Activated naive CD4-positive, alpha-beta T cell treated with anti-CD3 and anti-CD28 coated beads, Interleukin-2, amount 50 U/mL, for 72 hours (primary cell): ENCODE measurements around the gene PRR14. TPM values are rescaled to one million over a fixed set of nuclear protein-coding genes. Genes with fewer than 3 reads are reported as not detected.

Experiments
- ATAC-seq, 2 donors: fragments of 150-1000 bp; cut with Tn5 transposase; 2 replicates each; pipeline ENCODE4 v1.10.0; 2021; ENCODE audit warnings: mild to moderate bottlenecking in 2 of 2, moderate library complexity in 2 of 2
- DNase-seq, 2 donors: peaks; one replicate each; pipeline ENCODE4 v3.0.0; 2021 to 2022; ENCODE audit warnings: low spot score in 2 of 2
- H3K27ac Mint-ChIP-seq, 2 donors: one replicate each; pipeline ENCODE4 v1.8.0; 2022; ENCODE audit warnings: mild to moderate bottlenecking in 2 of 2, mixed read lengths in 2 of 2
- H3K36me3 Mint-ChIP-seq, 2 donors: one replicate each; pipeline ENCODE4 v1.8.0; 2022; ENCODE audit warnings: mixed read lengths in 2 of 2
- H3K9me3 Mint-ChIP-seq, 2 donors: one replicate each; pipeline ENCODE4 v1.8.0; 2022; ENCODE audit warnings: mixed read lengths in 2 of 2
- total RNA-seq, 2 donors: library from RNA; stranded (reverse); gene quantifications; one replicate each; pipeline ENCODE4 v1.2.3, GENCODE V29; 2022

The PRR14 gene
- total RNA-seq, 2 donors from 2014 or later, result 103 to 111 TPM

GRCh38 chr16:30652718-30653117 lies 2.0 kb downstream of the PRR14 start:
- Mint-ChIP-seq H3K9me3 (no peaks in the 10 kb centered on the region), H3K27ac (peak overlapping the region; percentile 95 to 99), H3K36me3 (peaks cover 30 to 47% of the 10 kb centered on the region in 2 donors)
- DNase-seq, result no peak
- ATAC-seq, result no peak

GRCh38 chr16:30654856-30655255 lies 4.1 kb downstream of the PRR14 start:
- ATAC-seq (no peak), DNase-seq (no peak)
- peaks cover 36 to 53% of the 10 kb centered on the region in 2 donors for H3K36me3 Mint-ChIP-seq

GRCh38 chr16:30655815-30656347 lies 5.1 kb downstream of the PRR14 start:
- no peaks in the 10 kb centered on the region for H3K9me3 Mint-ChIP-seq
- H3K27ac Mint-ChIP-seq, result peak overlapping the region; percentile 44 to 93
- ATAC-seq (no peak), DNase-seq (no peak)
- peaks cover 32 to 49% of the 10 kb centered on the region in 2 donors for H3K36me3 Mint-ChIP-seq

More at GRCh38 chr16:30654856-30655255, 4.1 kb downstream of the PRR14 start:
- H3K9me3 Mint-ChIP-seq, result no peaks in the 10 kb centered on the region
- peak overlapping the region in 1 of 2 donors; percentile 70 for H3K27ac Mint-ChIP-seq

- ATAC-seq, result no peak
- peak overlapping the region; percentile 44 to 93 for H3K27ac Mint-ChIP-seq
- no peak for DNase-seq
- no peaks in the 10 kb centered on the region for H3K9me3 Mint-ChIP-seq
- peaks cover 33 to 50% of the 10 kb centered on the region in 2 donors for H3K36me3 Mint-ChIP-seq
Measured at GRCh38 chr16:30656388-30656787, 5.6 kb downstream of the PRR14 start.

- Mint-ChIP-seq H3K27ac (peak overlapping the region; percentile 93 to 94), H3K9me3 (no peaks in the 10 kb centered on the region), H3K36me3 (peaks cover 33 to 51% of the 10 kb centered on the region in 2 donors)
- DNase-seq (no peak), ATAC-seq (no peak)
Measured at GRCh38 chr16:30656974-30657865, 6.5 kb downstream of the PRR14 start.

GRCh38 chr16:30657866-30658730 lies 7.3 kb downstream of the PRR14 start, which contains the start of gene FBRS:
Gene FBRS, plus strand, starts transcription at chr16:30658431. Its CDS starts 1,088 bp downstream, at chr16:30659519.
- ATAC-seq (peak; percentile 78 to 79), DNase-seq (peak; percentile 99 to 100)
- no peaks in the 10 kb centered on the region for H3K9me3 Mint-ChIP-seq
- peak within 1 kb of the TSS; percentile 93 to 100 for H3K27ac Mint-ChIP-seq
- H3K36me3 Mint-ChIP-seq, result peaks cover 30 to 50% of the 10 kb centered on the region in 2 donors

- DNase-seq (peak; percentile 77 to 97), ATAC-seq (peak; percentile 1 to 49)
- H3K27ac Mint-ChIP-seq, result peak overlapping the region; percentile 93 to 100
- peaks cover 37 to 58% of the 10 kb centered on the region in 2 donors for H3K36me3 Mint-ChIP-seq
- H3K9me3 Mint-ChIP-seq, result no peaks in the 10 kb centered on the region
Measured at GRCh38 chr16:30658731-30659506, 8.2 kb downstream of the PRR14 start.

- no peak for ATAC-seq
- DNase-seq, result peak in 1 of 2 donors; percentile 51
- peaks cover 37 to 59% of the 10 kb centered on the region in 2 donors for H3K36me3 Mint-ChIP-seq
- peak overlapping the region; percentile 87 to 96 for H3K27ac Mint-ChIP-seq
- H3K9me3 Mint-ChIP-seq, result no peaks in the 10 kb centered on the region
Measured at GRCh38 chr16:30659507-30660423, 9.0 kb downstream of the PRR14 start.

GRCh38 chr16:30660424-30661261 lies 9.9 kb downstream of the PRR14 start:
- H3K9me3 Mint-ChIP-seq, result no peaks in the 10 kb centered on the region
- peak; percentile 17 to 29 for ATAC-seq
- H3K36me3 Mint-ChIP-seq, result peaks cover 37 to 51% of the 10 kb centered on the region in 2 donors
- H3K27ac Mint-ChIP-seq, result peak overlapping the region; percentile 96 to 98
- DNase-seq, result peak; percentile 75 to 79

GRCh38 chr16:30662449-30662848 lies 11.7 kb downstream of the PRR14 start:
- Mint-ChIP-seq H3K27ac (peak overlapping the region in 1 of 2 donors; percentile 96), H3K9me3 (no peaks in the 10 kb centered on the region), H3K36me3 (peaks cover 37 to 42% of the 10 kb centered on the region in 2 donors)
- DNase-seq (no peak), ATAC-seq (no peak)

- H3K36me3 Mint-ChIP-seq, result peaks cover 37 to 48% of the 10 kb centered on the region in 2 donors
- no peaks in the 10 kb centered on the region for H3K9me3 Mint-ChIP-seq
- DNase-seq (no peak), ATAC-seq (no peak)
- peak overlapping the region; percentile 92 to 96 for H3K27ac Mint-ChIP-seq
Measured at GRCh38 chr16:30663038-30663437, 12.3 kb downstream of the PRR14 start.

- ATAC-seq, result no peak
- Mint-ChIP-seq H3K9me3 (no peaks in the 10 kb centered on the region), H3K27ac (peak overlapping the region; percentile 92 to 96), H3K36me3 (peaks cover 32 to 48% of the 10 kb centered on the region in 2 donors)
- DNase-seq, result no peak
Measured at GRCh38 chr16:30663820-30664219, 13.1 kb downstream of the PRR14 start.

GRCh38 chr16:30664616-30665109 lies 13.9 kb downstream of the PRR14 start:
- no peak for ATAC-seq
- no peaks in the 10 kb centered on the region for H3K9me3 Mint-ChIP-seq
- DNase-seq, result no peak
- H3K36me3 Mint-ChIP-seq, result peaks cover 31 to 46% of the 10 kb centered on the region in 2 donors
- no peak overlapping the region for H3K27ac Mint-ChIP-seq
